PC-9 (cell line): ENCODE data around the gene ACTL7A.

Source experiments
- CTCF ChIP-seq: fragments of 200-600 bp; sonication (generic); conservative IDR thresholded peaks from 2 replicates; pipeline ENCODE4 v1.6.1; 2017; ENCODE audit warnings: mixed run types, antibody characterized with exemption, mild to moderate bottlenecking, moderate library complexity
- EZH2 ChIP-seq: fragments of 200-600 bp; sonication (generic); IDR thresholded peaks from 2 replicates; pipeline ENCODE4 v1.8.0; 2017; ENCODE audit warnings: antibody characterized with exemption, low read depth

- TF ChIP-seq CTCF (no peak), EZH2 (no peak)
Observed at GRCh38 chr9:108816037-108816436, 46.0 kb upstream of the ACTL7A start.
